ENCODE measurements around the gene MARK4.

The MARK4 gene
- long read RNA-seq, partial matches to known transcripts: 3 of 5 reads
- long read RNA-seq, other reads (novel, unspliced or antisense): 2 of 5 reads

- H3K27me3 ChIP-seq (ENCODE audit: insufficient read depth, poor library complexity, severe bottlenecking): no peaks in the 10 kb centered on the region
- DNase-seq (ENCODE audit: low read depth in 1 of 2, low spot score in 1 of 2): peak in 1 of 2 experiments; percentile 32
- H3K27ac ChIP-seq (replicated peaks): no peak within 1 kb of the TSS; the same call in 1 of the 2 replicates
- TF ChIP-seq, protein P1, sequence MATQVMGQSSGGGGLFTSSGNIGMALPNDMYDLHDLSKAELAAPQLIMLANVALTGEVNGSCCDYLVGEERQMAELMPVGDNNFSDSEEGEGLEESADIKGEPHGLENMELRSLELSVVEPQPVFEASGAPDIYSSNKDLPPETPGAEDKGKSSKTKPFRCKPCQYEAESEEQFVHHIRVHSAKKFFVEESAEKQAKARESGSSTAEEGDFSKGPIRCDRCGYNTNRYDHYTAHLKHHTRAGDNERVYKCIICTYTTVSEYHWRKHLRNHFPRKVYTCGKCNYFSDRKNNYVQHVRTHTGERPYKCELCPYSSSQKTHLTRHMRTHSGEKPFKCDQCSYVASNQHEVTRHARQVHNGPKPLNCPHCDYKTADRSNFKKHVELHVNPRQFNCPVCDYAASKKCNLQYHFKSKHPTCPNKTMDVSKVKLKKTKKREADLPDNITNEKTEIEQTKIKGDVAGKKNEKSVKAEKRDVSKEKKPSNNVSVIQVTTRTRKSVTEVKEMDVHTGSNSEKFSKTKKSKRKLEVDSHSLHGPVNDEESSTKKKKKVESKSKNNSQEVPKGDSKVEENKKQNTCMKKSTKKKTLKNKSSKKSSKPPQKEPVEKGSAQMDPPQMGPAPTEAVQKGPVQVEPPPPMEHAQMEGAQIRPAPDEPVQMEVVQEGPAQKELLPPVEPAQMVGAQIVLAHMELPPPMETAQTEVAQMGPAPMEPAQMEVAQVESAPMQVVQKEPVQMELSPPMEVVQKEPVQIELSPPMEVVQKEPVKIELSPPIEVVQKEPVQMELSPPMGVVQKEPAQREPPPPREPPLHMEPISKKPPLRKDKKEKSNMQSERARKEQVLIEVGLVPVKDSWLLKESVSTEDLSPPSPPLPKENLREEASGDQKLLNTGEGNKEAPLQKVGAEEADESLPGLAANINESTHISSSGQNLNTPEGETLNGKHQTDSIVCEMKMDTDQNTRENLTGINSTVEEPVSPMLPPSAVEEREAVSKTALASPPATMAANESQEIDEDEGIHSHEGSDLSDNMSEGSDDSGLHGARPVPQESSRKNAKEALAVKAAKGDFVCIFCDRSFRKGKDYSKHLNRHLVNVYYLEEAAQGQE (IDR thresholded peaks at IDR 0.05; ENCODE audit: insufficient replicate concordance, low read depth): no peak
- TF ChIP-seq GABPA (IDR thresholded peaks at IDR 0.05; ENCODE audit: low read depth) (no peak), SPI1 (IDR thresholded peaks at IDR 0.05; ENCODE audit: borderline replicate concordance, low read depth) (no peak), POLR2AphosphoS5 (IDR thresholded peaks at IDR 0.05; ENCODE audit: low read depth) (no peak), CTCF (IDR thresholded peaks at IDR 0.05; ENCODE audit: insufficient read depth, low read length) (no peak)
- peak within 1 kb of the TSS; percentile 71 for H3K4me3 ChIP-seq (replicated peaks; ENCODE audit: insufficient read depth, low read length)
Measured at GRCh38 chr19:45250832-45251451, at the start of gene MARK4. TSS of gene MARK4 (plus strand) at chr19:45251271. CDS start at chr19:45251589, 318 bp downstream.

DNA sequence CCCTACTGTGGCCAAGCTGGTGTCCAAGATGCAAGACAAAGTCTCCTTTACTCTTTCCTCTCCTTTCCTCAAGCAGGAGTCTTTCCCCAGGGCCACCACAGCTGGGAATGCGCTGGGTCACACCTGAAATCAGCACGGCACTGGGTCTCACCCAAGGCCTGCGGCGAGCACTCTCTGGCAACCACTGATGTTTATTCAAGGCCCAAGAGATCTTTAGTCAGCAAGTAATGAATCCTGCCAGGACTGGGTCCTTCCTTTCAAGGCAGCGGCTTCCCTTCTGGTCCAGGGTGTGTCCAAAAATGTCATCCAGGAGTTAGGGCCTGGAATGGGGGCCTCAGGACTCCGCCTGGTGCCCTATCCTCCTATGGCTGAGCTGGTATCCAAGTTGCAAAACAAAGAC lies 48.4 kb upstream of the MARK4 start:
- no peak for DNase-seq (ENCODE audit: low read depth in 1 of 2, low spot score in 1 of 2)
- Histone ChIP-seq H3K27ac (replicated peaks) (no peak overlapping the region), H3K27me3 (ENCODE audit: insufficient read depth, poor library complexity, severe bottlenecking) (no peaks in the 10 kb centered on the region), H3K4me3 (replicated peaks; ENCODE audit: insufficient read depth, low read length) (no peak overlapping the region)
- TF ChIP-seq, protein P1 (IDR thresholded peaks at IDR 0.05; ENCODE audit: insufficient replicate concordance, low read depth): no peak
- TF ChIP-seq CTCF (IDR thresholded peaks at IDR 0.05; ENCODE audit: insufficient read depth, low read length) (no peak), POLR2AphosphoS5 (IDR thresholded peaks at IDR 0.05; ENCODE audit: low read depth) (no peak), SPI1 (IDR thresholded peaks at IDR 0.05; ENCODE audit: borderline replicate concordance, low read depth) (no peak)

- Histone ChIP-seq H3K27me3 (ENCODE audit: insufficient read depth, poor library complexity, severe bottlenecking) (no peaks in the 10 kb centered on the region), H3K27ac (replicated peaks) (no peak overlapping the region), H3K4me3 (replicated peaks; ENCODE audit: insufficient read depth, low read length) (no peak overlapping the region)
- TF ChIP-seq, protein P1 (IDR thresholded peaks at IDR 0.05; ENCODE audit: insufficient replicate concordance, low read depth): no peak
- no peak for TF ChIP-seq POLR2AphosphoS5 (IDR thresholded peaks at IDR 0.05; ENCODE audit: low read depth)
- TF ChIP-seq SPI1 (IDR thresholded peaks at IDR 0.05; ENCODE audit: borderline replicate concordance, low read depth): no peak
- TF ChIP-seq CTCF (IDR thresholded peaks at IDR 0.05; ENCODE audit: insufficient read depth, low read length): no peak
- TF ChIP-seq GABPA (IDR thresholded peaks at IDR 0.05; ENCODE audit: low read depth): no peak
- DNase-seq (ENCODE audit: low read depth in 1 of 2, low spot score in 1 of 2): no peak
Measured at GRCh38 chr19:45205810-45206209, 45.3 kb upstream of the MARK4 start.

All from HL-60 (cell line).